CD4-positive, CD25-positive, alpha-beta regulatory T cell (primary cell): ENCODE measurements around the gene ALG9. TPM values are rescaled to one million over a fixed set of nuclear protein-coding genes. Genes with fewer than 3 reads are reported as not detected.
"Not testable (repeated sequence)": the region's sequence is repeated elsewhere in the genome, so short reads cannot be mapped to it uniquely, and the experiment has no call there.

Source experiments
- ATAC-seq, 2 donors: fragments of 150-1000 bp; cut with Tn5 transposase; one replicate each; pipeline ENCODE4 v1.10.0; 2021; ENCODE audit warnings: low read depth in 2 of 2, moderate number of reproducible peaks in 2 of 2, moderate library complexity in 1 of 2
- DNase-seq, 3 donors: peaks; one replicate each; pipeline versions ENCODE4 v3.0.0 to v3.0.0-alpha.2; 2012 to 2022; ENCODE audit warnings: mixed read lengths in 1 of 3
- H3K27ac ChIP-seq: one replicate; pipeline ENCODE4 v1.7.0; 2013; ENCODE audit warnings: mild to moderate bottlenecking, low read length; ENCODE audit not compliant: insufficient read depth, poor library complexity, severe bottlenecking
- H3K27me3 ChIP-seq: one replicate; pipeline ENCODE4 v1.7.0; 2013; ENCODE audit warnings: low read length; ENCODE audit not compliant: control insufficient read depth, insufficient read depth
- H3K36me3 ChIP-seq: one replicate; pipeline ENCODE4 v1.7.0; 2013; ENCODE audit warnings: mild to moderate bottlenecking, low read length, moderate library complexity; ENCODE audit not compliant: control insufficient read depth, insufficient read depth
- H3K4me1 ChIP-seq: 2 replicates; pipeline ENCODE4 v1.7.0; 2013; ENCODE audit warnings: mild to moderate bottlenecking, low read length; ENCODE audit not compliant: insufficient read depth, control insufficient read depth, poor library complexity, severe bottlenecking
- H3K4me3 ChIP-seq: one replicate; pipeline ENCODE4 v1.7.0; 2013; ENCODE audit warnings: low read depth, mild to moderate bottlenecking, low read length, moderate library complexity
- H3K9me3 ChIP-seq, 2 experiments: 1 replicate in 1 of 2; 2 replicates in 1 of 2; pipeline ENCODE4 v1.7.0; 2013; ENCODE audit warnings: low read length in 2 of 2, mild to moderate bottlenecking in 1 of 2, moderate library complexity in 1 of 2; ENCODE audit not compliant: control insufficient read depth in 2 of 2
- H3K27ac Mint-ChIP-seq, 3 donors: one replicate each; pipeline ENCODE4 v1.8.0; 2020 to 2022; ENCODE audit warnings: mild to moderate bottlenecking in 3 of 3, mixed read lengths in 3 of 3, moderate library complexity in 2 of 3
- H3K27me3 Mint-ChIP-seq: one replicate; pipeline ENCODE4 v1.8.0; 2022; ENCODE audit warnings: mild to moderate bottlenecking, mixed read lengths
- H3K36me3 Mint-ChIP-seq: one replicate; pipeline ENCODE4 v1.8.0; 2020; ENCODE audit warnings: mixed read lengths
- H3K4me1 Mint-ChIP-seq, 4 donors: one replicate each; pipeline ENCODE4 v1.8.0; 2020 to 2022; ENCODE audit warnings: mixed read lengths in 4 of 4, mild to moderate bottlenecking in 1 of 4
- H3K4me3 Mint-ChIP-seq, 4 donors: one replicate each; pipeline ENCODE4 v1.8.0; 2020 to 2022; ENCODE audit warnings: mild to moderate bottlenecking in 4 of 4, mixed read lengths in 4 of 4, moderate library complexity in 3 of 4
- H3K9me3 Mint-ChIP-seq, 7 donors: one replicate each; pipeline ENCODE4 v1.8.0; 2020 to 2022; ENCODE audit warnings: mixed read lengths in 7 of 7, mild to moderate bottlenecking in 3 of 7, moderate library complexity in 2 of 7
- polyA plus RNA-seq, 4 donors: library from polyadenylated mRNA; unstranded; fragments of 300-500 nt; fragmentation: Illumina TruSeq; gene quantifications; one replicate each; pipeline ENCODE4 v1.2.3, GENCODE V29; 2021
- total RNA-seq: library from RNA; stranded (reverse); gene quantifications from one replicate; pipeline ENCODE4 v1.2.3, GENCODE V29; 2022

Gene ALG9
- total and polyA plus RNA-seq, 5 donors from 2014 or later = 13.9 to 30.6 (median 16.8) TPM

- peaks cover 29% of the 10 kb centered on the region for H3K36me3 Mint-ChIP-seq
- ATAC-seq (no peak), DNase-seq (no peak)
- Histone ChIP-seq H3K27me3 (no peaks in the 10 kb centered on the region), H3K27ac (no peak overlapping the region), H3K4me3 (no peak overlapping the region), H3K9me3 (no peaks in the 10 kb centered on the region), H3K4me1 (no peaks in the 10 kb centered on the region), H3K36me3 (peaks cover 16% of the 10 kb centered on the region)
- no peak overlapping the region for H3K27ac Mint-ChIP-seq
- H3K27me3 Mint-ChIP-seq = no peaks in the 10 kb centered on the region
- H3K4me3 Mint-ChIP-seq = no peak overlapping the region
- no peaks in the 10 kb centered on the region for H3K9me3 Mint-ChIP-seq
- peaks cover 0 to 9% (median 3%) of the 10 kb centered on the region in 4 donors for H3K4me1 Mint-ChIP-seq
These were observed 83.3 kb downstream of the ALG9 start for GRCh38 chr11:111788051-111788450.

GRCh38 chr11:111785886-111786412 is 85.4 kb downstream of the ALG9 start:
- Mint-ChIP-seq H3K4me1 (peaks cover 0 to 5% (median 1%) of the 10 kb centered on the region in 4 donors), H3K36me3 (peaks cover 21% of the 10 kb centered on the region), H3K4me3 (no peak overlapping the region), H3K9me3 (no peaks in the 10 kb centered on the region), H3K27me3 (no peaks in the 10 kb centered on the region), H3K27ac (peak overlapping the region in 1 of 3 donors; percentile 12)
- peaks cover 16% of the 10 kb centered on the region for H3K36me3 ChIP-seq
- H3K4me3 ChIP-seq = no peak overlapping the region
- no peaks in the 10 kb centered on the region for H3K27me3 ChIP-seq
- H3K9me3 ChIP-seq = no peaks in the 10 kb centered on the region
- H3K4me1 ChIP-seq = no peaks in the 10 kb centered on the region
- H3K27ac ChIP-seq = no peak overlapping the region
- DNase-seq (no peak), ATAC-seq (no peak)

- Histone ChIP-seq H3K36me3 (peaks cover 16% of the 10 kb centered on the region), H3K27ac (no peak overlapping the region), H3K4me1 (no peaks in the 10 kb centered on the region), H3K4me3 (no peak overlapping the region), H3K9me3 (no peaks in the 10 kb centered on the region), H3K27me3 (no peaks in the 10 kb centered on the region)
- no peaks in the 10 kb centered on the region for H3K4me1 Mint-ChIP-seq
- peaks cover 18% of the 10 kb centered on the region for H3K36me3 Mint-ChIP-seq
- no peak overlapping the region for H3K27ac Mint-ChIP-seq
- no peaks in the 10 kb centered on the region for H3K9me3 Mint-ChIP-seq
- DNase-seq (no peak), ATAC-seq (no peak)
- H3K4me3 Mint-ChIP-seq = no peak overlapping the region
- H3K27me3 Mint-ChIP-seq = no peaks in the 10 kb centered on the region
These were observed 86.3 kb downstream of the ALG9 start for GRCh38 chr11:111785076-111785475.

GRCh38 chr11:111784311-111784710 is 87.1 kb downstream of the ALG9 start:
- peaks cover 18% of the 10 kb centered on the region for H3K36me3 Mint-ChIP-seq
- H3K27ac ChIP-seq, H3K27me3 Mint-ChIP-seq, H3K4me1 ChIP-seq, H3K27me3 ChIP-seq, ATAC-seq, H3K4me3 ChIP-seq, DNase-seq, H3K9me3 Mint-ChIP-seq, H3K4me3 Mint-ChIP-seq, H3K9me3 ChIP-seq, H3K27ac Mint-ChIP-seq, H3K4me1 Mint-ChIP-seq: not testable (repeated sequence)
- H3K36me3 ChIP-seq = peaks cover 16% of the 10 kb centered on the region

- no peaks in the 10 kb centered on the region for H3K9me3 ChIP-seq
- Mint-ChIP-seq H3K27ac (no peak overlapping the region), H3K27me3 (no peaks in the 10 kb centered on the region), H3K9me3 (peaks cover 0 to 1% (median 0%) of the 10 kb centered on the region in 7 donors), H3K4me3 (no peak overlapping the region), H3K4me1 (peaks cover 0 to 4% (median 0%) of the 10 kb centered on the region in 4 donors), H3K36me3 (peaks cover 18% of the 10 kb centered on the region)
- no peak overlapping the region for H3K4me3 ChIP-seq
- DNase-seq = no peak
- H3K36me3 ChIP-seq = peaks cover 12% of the 10 kb centered on the region
- H3K27me3 ChIP-seq = no peaks in the 10 kb centered on the region
- no peak for ATAC-seq
- H3K27ac ChIP-seq = no peak overlapping the region
- no peaks in the 10 kb centered on the region for H3K4me1 ChIP-seq
These were observed 89.2 kb downstream of the ALG9 start for GRCh38 chr11:111782109-111782741.

- H3K27ac Mint-ChIP-seq = no peak overlapping the region
- no peaks in the 10 kb centered on the region for H3K27me3 Mint-ChIP-seq
- no peak for DNase-seq
- no peak for ATAC-seq
- Histone ChIP-seq H3K27me3 (no peaks in the 10 kb centered on the region), H3K36me3 (no peaks in the 10 kb centered on the region), H3K4me1 (no peaks in the 10 kb centered on the region), H3K9me3 (no peaks in the 10 kb centered on the region), H3K27ac (no peak overlapping the region), H3K4me3 (no peak overlapping the region)
- H3K4me1 Mint-ChIP-seq = peaks cover 0 to 6% (median 0%) of the 10 kb centered on the region in 4 donors
- H3K36me3 Mint-ChIP-seq = no peaks in the 10 kb centered on the region
- no peak overlapping the region for H3K4me3 Mint-ChIP-seq
- peaks cover 0 to 1% (median 0%) of the 10 kb centered on the region in 7 donors for H3K9me3 Mint-ChIP-seq
These were observed 92.3 kb downstream of the ALG9 start for GRCh38 chr11:111779118-111779517.

- ATAC-seq (no peak), DNase-seq (no peak)
- Mint-ChIP-seq H3K4me3 (no peak overlapping the region), H3K36me3 (no peaks in the 10 kb centered on the region), H3K4me1 (peaks cover 0 to 6% (median 0%) of the 10 kb centered on the region in 4 donors), H3K27ac (peak overlapping the region in 1 of 3 donors; percentile 60), H3K27me3 (no peaks in the 10 kb centered on the region), H3K9me3 (peaks cover 0 to 1% (median 0%) of the 10 kb centered on the region in 7 donors)
- H3K4me1 ChIP-seq = no peaks in the 10 kb centered on the region
- no peak overlapping the region for H3K4me3 ChIP-seq
- no peaks in the 10 kb centered on the region for H3K9me3 ChIP-seq
- no peaks in the 10 kb centered on the region for H3K36me3 ChIP-seq
- H3K27me3 ChIP-seq = no peaks in the 10 kb centered on the region
- no peak overlapping the region for H3K27ac ChIP-seq
These were observed 93.3 kb downstream of the ALG9 start for GRCh38 chr11:111778047-111778558.
